Islet precursor cell (in vitro differentiated cells): ENCODE results near the gene CDC37.
"Not testable (repeated sequence)": the region's sequence is repeated elsewhere in the genome, so short reads cannot be mapped to it uniquely, and the experiment has no call there.

Experiments used
- DNase-seq: peaks from one replicate; pipeline ENCODE4 v3.0.0-alpha.2; 2018

The CDC37 gene

GRCh38 chr19:10393137-10393536 is 10.2 kb downstream of the CDC37 start:
- no peak for DNase-seq

GRCh38 chr19:10392120-10392519 is 11.2 kb downstream of the CDC37 start:
- DNase-seq, result no peak

GRCh38 chr19:10390652-10391286 is 12.6 kb downstream of the CDC37 start:
- DNase-seq, result peak; percentile 81

- no peak for DNase-seq
These were observed 13.5 kb downstream of the CDC37 start for GRCh38 chr19:10389863-10390262.

GRCh38 chr19:10388957-10389356 is 14.4 kb downstream of the CDC37 start:
- peak; percentile 90 for DNase-seq

- no peak for DNase-seq
These were observed 18.8 kb downstream of the CDC37 start for GRCh38 chr19:10384580-10384979.

GRCh38 chr19:10383223-10383499 is 20.2 kb downstream of the CDC37 start:
- DNase-seq, result not testable (repeated sequence)

GRCh38 chr19:10380313-10381102 is 22.8 kb downstream of the CDC37 start, which contains the start of gene TYK2:
Gene TYK2 (minus strand): TSS chr19:10380572. CDS start chr19:10378406, 2,166 bp downstream.
- DNase-seq, result peak; percentile 99

GRCh38 chr19:10379880-10380312 is 23.4 kb downstream of the CDC37 start:
- DNase-seq, result no peak

- no peak for DNase-seq
These were observed 25.2 kb downstream of the CDC37 start for GRCh38 chr19:10378124-10378523.

- DNase-seq, result not testable (repeated sequence)
These were observed 26.2 kb downstream of the CDC37 start for GRCh38 chr19:10377140-10377640.

GRCh38 chr19:10374931-10375330 is 28.4 kb downstream of the CDC37 start:
- DNase-seq, result no peak

GRCh38 chr19:10372690-10373089 is 30.7 kb downstream of the CDC37 start:
- no peak for DNase-seq

- no peak for DNase-seq
These were observed 35.1 kb downstream of the CDC37 start for GRCh38 chr19:10368101-10368803.

GRCh38 chr19:10366950-10367512 is 36.3 kb downstream of the CDC37 start:
- not testable (repeated sequence) for DNase-seq

GRCh38 chr19:10365518-10365917 is 37.8 kb downstream of the CDC37 start:
- no peak for DNase-seq

GRCh38 chr19:10364644-10365043 is 38.7 kb downstream of the CDC37 start:
- no peak for DNase-seq

GRCh38 chr19:10363789-10364281 is 39.5 kb downstream of the CDC37 start:
- DNase-seq, result peak; percentile 71

GRCh38 chr19:10362259-10362658 is 41.1 kb downstream of the CDC37 start:
- no peak for DNase-seq

- DNase-seq, result no peak
These were observed 41.8 kb downstream of the CDC37 start for GRCh38 chr19:10361569-10362011.

- DNase-seq, result no peak
These were observed 46.9 kb downstream of the CDC37 start for GRCh38 chr19:10356431-10356830.

GRCh38 chr19:10353793-10354391 is 49.5 kb downstream of the CDC37 start:
- peak; percentile 96 for DNase-seq
